Caco-2 (cell line): ENCODE measurements around the gene CDH12. TPM values are rescaled to one million over a fixed set of nuclear protein-coding genes. Genes with fewer than 3 reads are reported as not detected.

Experiments
- BruUV-seq: library from RNA; stranded (reverse); fragments of 400-500 nt; replicated peaks from 2 replicates; lab custom pipeline; 2021; lab: Mats Ljungman, UMichigan
- CTCF ChIA-PET: fragments of 300-600 bp; sonication (Branson Sonifier 250); formaldehyde crosslinking; loops from one replicate; lab custom pipeline; 2022; ENCODE audit warnings: antibody characterized with exemption; lab: Charles Lee
- POLR2A ChIA-PET: fragments of 300-600 bp; sonication (Branson Sonifier 250); formaldehyde crosslinking; loops from one replicate; lab custom pipeline; 2022; ENCODE audit warnings: antibody characterized with exemption; lab: Charles Lee
- DNase-seq, 2 experiments: peaks; one replicate each; pipeline versions ENCODE4 v3.0.0 to v3.0.0-alpha.2; 2020 to 2022
- H3K27me3 ChIP-seq: replicated peaks from 2 replicates; pipeline ENCODE4 v1.6.0; 2011; ENCODE audit warnings: low read length; ENCODE audit not compliant: control insufficient read depth, insufficient read depth
- H3K36me3 ChIP-seq: 2 replicates; pipeline ENCODE4 v1.5.1; 2011; ENCODE audit warnings: low read length; ENCODE audit not compliant: control insufficient read depth, insufficient read depth
- H3K4me1 ChIP-seq: fragments of 250-450 bp; sonication (Bioruptor Pico); 2 replicates; pipeline ENCODE4 v1.5.1; 2020; ENCODE audit warnings: mild to moderate bottlenecking
- H3K4me3 ChIP-seq: 2 replicates; pipeline ENCODE4 v1.5.1; 2011; ENCODE audit warnings: low read depth, mild to moderate bottlenecking, control low read depth, low read length
- H3K9me3 ChIP-seq: fragments of 250-450 bp; sonication (Bioruptor Pico); 2 replicates; pipeline ENCODE4 v1.5.1; 2020; ENCODE audit warnings: mild to moderate bottlenecking, moderate library complexity
- H3K27ac Mint-ChIP-seq: one replicate; pipeline ENCODE4 v1.8.0; 2022; ENCODE audit warnings: mixed read lengths; ENCODE audit not compliant: unreplicated experiment
- H3K27me3 Mint-ChIP-seq: one replicate; pipeline ENCODE4 v1.8.0; 2022; ENCODE audit warnings: mixed read lengths; ENCODE audit not compliant: insufficient read depth, unreplicated experiment
- H3K36me3 Mint-ChIP-seq: one replicate; pipeline ENCODE4 v1.8.0; 2022; ENCODE audit warnings: mild to moderate bottlenecking, mixed read lengths; ENCODE audit not compliant: insufficient read depth, unreplicated experiment
- H3K4me1 Mint-ChIP-seq: one replicate; pipeline ENCODE4 v1.8.0; 2022; ENCODE audit warnings: low read depth, mixed read lengths; ENCODE audit not compliant: unreplicated experiment
- H3K4me3 Mint-ChIP-seq: one replicate; pipeline ENCODE4 v1.8.0; 2022; ENCODE audit warnings: mild to moderate bottlenecking, moderate library complexity, mixed read lengths; ENCODE audit not compliant: unreplicated experiment
- H3K9me3 Mint-ChIP-seq: one replicate; pipeline ENCODE4 v1.8.0; 2022; ENCODE audit warnings: mixed read lengths; ENCODE audit not compliant: unreplicated experiment
- intact Hi-C: fragments of 100-400 bp; cut with micrococcal nuclease; formaldehyde crosslinking; loops from one replicate; pipeline ENCODE4 v1.10.0; 2022; ENCODE audit not compliant: unreplicated experiment
- total RNA-seq: library from RNA; stranded (reverse); gene quantifications from 2 replicates; pipeline ENCODE4 v1.2.3, GENCODE V29; 2022
- TF ChIP-seq, protein P1 (sequence below), 2 experiments: fragments of 200-600 bp in 1 of 2; IDR thresholded peaks; 1 replicate in 1 of 2; 2 replicates in 1 of 2; pipeline versions ENCODE4 v1.5.1 to v1.8.0; 2011 to 2022; ENCODE audit warnings: antibody characterized with exemption in 1 of 2, control low read depth in 1 of 2, inconsistent platforms in 1 of 2, low read depth in 1 of 2, low read length in 1 of 2, mild to moderate bottlenecking in 1 of 2, moderate library complexity in 1 of 2; ENCODE audit not compliant: insufficient read depth in 1 of 2, severe bottlenecking in 1 of 2, unreplicated experiment in 1 of 2

The CDH12 gene
- total RNA-seq, 1 experiment from 2014 or later, result not detected

GRCh38 chr5:22835686-22836085 is 17.5 kb downstream of the CDH12 start:
- BruUV-seq, result no TSS peak
- Histone ChIP-seq H3K4me3 (no peak overlapping the region), H3K36me3 (no peaks in the 10 kb centered on the region), H3K27me3 (no peaks in the 10 kb centered on the region), H3K9me3 (no peaks in the 10 kb centered on the region), H3K4me1 (no peaks in the 10 kb centered on the region)
- Mint-ChIP-seq H3K27ac (no peak overlapping the region), H3K9me3 (no peaks in the 10 kb centered on the region), H3K4me1 (no peaks in the 10 kb centered on the region), H3K4me3 (no peak overlapping the region), H3K36me3 (no peaks in the 10 kb centered on the region), H3K27me3 (peaks cover 12% of the 10 kb centered on the region)
- DNase-seq, result no peak
- POLR2A ChIA-PET, result no interaction called here
- CTCF ChIA-PET, result no interaction called here
- TF ChIP-seq, protein P1, sequence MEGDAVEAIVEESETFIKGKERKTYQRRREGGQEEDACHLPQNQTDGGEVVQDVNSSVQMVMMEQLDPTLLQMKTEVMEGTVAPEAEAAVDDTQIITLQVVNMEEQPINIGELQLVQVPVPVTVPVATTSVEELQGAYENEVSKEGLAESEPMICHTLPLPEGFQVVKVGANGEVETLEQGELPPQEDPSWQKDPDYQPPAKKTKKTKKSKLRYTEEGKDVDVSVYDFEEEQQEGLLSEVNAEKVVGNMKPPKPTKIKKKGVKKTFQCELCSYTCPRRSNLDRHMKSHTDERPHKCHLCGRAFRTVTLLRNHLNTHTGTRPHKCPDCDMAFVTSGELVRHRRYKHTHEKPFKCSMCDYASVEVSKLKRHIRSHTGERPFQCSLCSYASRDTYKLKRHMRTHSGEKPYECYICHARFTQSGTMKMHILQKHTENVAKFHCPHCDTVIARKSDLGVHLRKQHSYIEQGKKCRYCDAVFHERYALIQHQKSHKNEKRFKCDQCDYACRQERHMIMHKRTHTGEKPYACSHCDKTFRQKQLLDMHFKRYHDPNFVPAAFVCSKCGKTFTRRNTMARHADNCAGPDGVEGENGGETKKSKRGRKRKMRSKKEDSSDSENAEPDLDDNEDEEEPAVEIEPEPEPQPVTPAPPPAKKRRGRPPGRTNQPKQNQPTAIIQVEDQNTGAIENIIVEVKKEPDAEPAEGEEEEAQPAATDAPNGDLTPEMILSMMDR (IDR thresholded peaks at IDR 0.05; ENCODE audit: insufficient read depth in 1 of 2, low read depth in 1 of 2, low read length in 1 of 2, severe bottlenecking in 1 of 2, unreplicated experiment in 1 of 2), result no peak
- intact Hi-C loops, result no loop called here

DNA sequence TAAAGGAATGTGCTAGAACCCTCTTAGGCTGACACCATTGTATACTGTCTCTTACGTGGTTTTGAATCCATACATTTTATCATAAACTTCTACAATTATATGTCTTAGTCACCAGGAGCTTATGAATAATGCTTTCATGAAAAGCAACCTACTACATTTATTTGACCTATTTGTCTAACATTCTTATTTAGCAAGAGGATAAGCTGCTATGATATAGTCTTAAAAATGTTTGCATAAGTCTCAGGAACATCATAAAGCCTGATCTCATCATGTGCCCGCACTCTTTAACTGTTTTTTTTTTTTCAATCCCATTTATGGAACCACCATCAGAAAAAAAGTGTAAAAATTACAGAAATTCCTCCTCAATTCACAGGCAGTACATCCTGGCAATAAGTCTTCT is 59.7 kb downstream of the CDH12 start:
- ChIA-PET CTCF (no interaction called here), POLR2A (no interaction called here)
- no TSS peak for BruUV-seq

GRCh38 chr5:22787807-22788206 is 65.3 kb downstream of the CDH12 start:
- Mint-ChIP-seq H3K27ac (no peak overlapping the region), H3K27me3 (peaks cover 3% of the 10 kb centered on the region), H3K9me3 (peaks cover 10% of the 10 kb centered on the region), H3K36me3 (no peaks in the 10 kb centered on the region), H3K4me3 (no peak overlapping the region), H3K4me1 (no peaks in the 10 kb centered on the region)
- BruUV-seq, result no TSS peak
- DNase-seq, result no peak
- Histone ChIP-seq H3K36me3 (no peaks in the 10 kb centered on the region), H3K4me1 (no peaks in the 10 kb centered on the region), H3K9me3 (no peaks in the 10 kb centered on the region), H3K27me3 (no peaks in the 10 kb centered on the region), H3K4me3 (no peak overlapping the region)
- CTCF ChIA-PET, result no interaction called here
- TF ChIP-seq, protein P1 (IDR thresholded peaks at IDR 0.05; ENCODE audit: insufficient read depth in 1 of 2, low read depth in 1 of 2, low read length in 1 of 2, severe bottlenecking in 1 of 2, unreplicated experiment in 1 of 2), result no peak
- POLR2A ChIA-PET, result no interaction called here
- intact Hi-C loops, result no loop called here

More for the DNA sequence above, 59.7 kb downstream of the CDH12 start:
- H3K9me3 Mint-ChIP-seq, result no peaks in the 10 kb centered on the region
- TF ChIP-seq, protein P1 (IDR thresholded peaks at IDR 0.05; ENCODE audit: insufficient read depth in 1 of 2, low read depth in 1 of 2, low read length in 1 of 2, severe bottlenecking in 1 of 2, unreplicated experiment in 1 of 2), result no peak
- no peak overlapping the region for H3K4me3 ChIP-seq
- H3K36me3 Mint-ChIP-seq, result no peaks in the 10 kb centered on the region
- H3K9me3 ChIP-seq, result no peaks in the 10 kb centered on the region
- H3K4me3 Mint-ChIP-seq, result no peak overlapping the region
- H3K27me3 ChIP-seq, result no peaks in the 10 kb centered on the region
- DNase-seq, result no peak
- peaks cover 2% of the 10 kb centered on the region for H3K27me3 Mint-ChIP-seq
- H3K36me3 ChIP-seq, result no peaks in the 10 kb centered on the region
- H3K4me1 Mint-ChIP-seq, result no peaks in the 10 kb centered on the region
- H3K27ac Mint-ChIP-seq, result no peak overlapping the region
- intact Hi-C loops, result no loop called here
- H3K4me1 ChIP-seq, result no peaks in the 10 kb centered on the region
